Measurements from ENCODE around the gene RPS10. TPM values are rescaled to one million over a fixed set of nuclear protein-coding genes. Genes with fewer than 3 reads are reported as not detected.

The RPS10 gene
- polyA plus RNA-seq, 1 donor (not counting 4 experiments of a cell fraction or from before 2014, with no cell fraction given) = 2,818 TPM

DNA sequence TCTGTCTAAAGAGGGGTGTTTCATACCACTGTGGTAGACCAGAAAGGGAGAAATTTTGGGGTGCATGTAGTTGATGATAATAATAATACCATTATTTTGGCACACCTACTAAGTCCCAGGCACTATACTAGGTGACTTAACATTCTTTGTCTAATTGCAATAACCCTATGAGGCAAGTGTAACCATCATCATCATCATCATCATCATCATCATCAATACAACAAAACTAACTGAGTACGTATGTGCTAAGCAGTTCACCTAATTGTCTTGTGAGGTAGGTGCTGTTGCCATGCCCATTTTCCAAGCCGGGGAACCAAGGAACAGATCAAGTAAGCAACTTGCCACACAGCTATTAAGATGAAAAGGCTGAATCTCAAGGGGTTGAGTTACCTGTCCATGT is 37.4 kb upstream of the RPS10 start:
- no peaks in the 10 kb centered on the region for H3K9me3 ChIP-seq (ENCODE audit: control insufficient read depth, low read depth, low read length)
- H4K20me1 ChIP-seq (ENCODE audit: control insufficient read depth, extremely low read depth, insufficient read depth, low read length) = no peaks in the 10 kb centered on the region
- DNase-seq (ENCODE audit: low read depth, low spot score) = no peak
- H3K9ac ChIP-seq (ENCODE audit: control insufficient read depth, extremely low read depth, insufficient read depth, low read length) = no peak overlapping the region
- TF ChIP-seq EZH2 (IDR thresholded peaks at IDR 0.05; ENCODE audit: low read length) = no peak
- TF ChIP-seq, protein P1, sequence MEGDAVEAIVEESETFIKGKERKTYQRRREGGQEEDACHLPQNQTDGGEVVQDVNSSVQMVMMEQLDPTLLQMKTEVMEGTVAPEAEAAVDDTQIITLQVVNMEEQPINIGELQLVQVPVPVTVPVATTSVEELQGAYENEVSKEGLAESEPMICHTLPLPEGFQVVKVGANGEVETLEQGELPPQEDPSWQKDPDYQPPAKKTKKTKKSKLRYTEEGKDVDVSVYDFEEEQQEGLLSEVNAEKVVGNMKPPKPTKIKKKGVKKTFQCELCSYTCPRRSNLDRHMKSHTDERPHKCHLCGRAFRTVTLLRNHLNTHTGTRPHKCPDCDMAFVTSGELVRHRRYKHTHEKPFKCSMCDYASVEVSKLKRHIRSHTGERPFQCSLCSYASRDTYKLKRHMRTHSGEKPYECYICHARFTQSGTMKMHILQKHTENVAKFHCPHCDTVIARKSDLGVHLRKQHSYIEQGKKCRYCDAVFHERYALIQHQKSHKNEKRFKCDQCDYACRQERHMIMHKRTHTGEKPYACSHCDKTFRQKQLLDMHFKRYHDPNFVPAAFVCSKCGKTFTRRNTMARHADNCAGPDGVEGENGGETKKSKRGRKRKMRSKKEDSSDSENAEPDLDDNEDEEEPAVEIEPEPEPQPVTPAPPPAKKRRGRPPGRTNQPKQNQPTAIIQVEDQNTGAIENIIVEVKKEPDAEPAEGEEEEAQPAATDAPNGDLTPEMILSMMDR (optimal IDR thresholded peaks at IDR 0.05 in 1 of 3, IDR thresholded peaks at IDR 0.05 in 1 of 3, conservative IDR thresholded peaks at IDR 0.05 in 1 of 3; ENCODE audit: extremely low read depth in 1 of 3, insufficient read depth in 2 of 3, low read length in 3 of 3) = no peak
- H3K4me3 ChIP-seq (ENCODE audit: control insufficient read depth in 2 of 3, extremely low read depth in 1 of 3, insufficient read depth in 2 of 3, low read depth in 1 of 3, low read length in 3 of 3) = no peak overlapping the region
- no peaks in the 10 kb centered on the region for H3K9me1 ChIP-seq (ENCODE audit: control insufficient read depth, extremely low read depth, insufficient read depth, low read length)
- no peaks in the 10 kb centered on the region for H3K36me3 ChIP-seq (ENCODE audit: control insufficient read depth in 2 of 2, extremely low read depth in 1 of 2, insufficient read depth in 2 of 2, low read length in 2 of 2)
- FAIRE-seq = no peak
- H3K4me1 ChIP-seq (ENCODE audit: control insufficient read depth, extremely low read depth, insufficient read depth, low read length) = peaks cover 9% of the 10 kb centered on the region
- H3K27me3 ChIP-seq (ENCODE audit: control insufficient read depth, extremely low read depth, insufficient read depth, low read length) = peaks cover 17% of the 10 kb centered on the region
- dilution Hi-C loops (cut with MboI; ENCODE audit: extremely low pct_ligation_motif_present, low sequenced_read_pairs) = no loop called here
- H3K4me2 ChIP-seq (ENCODE audit: control insufficient read depth, extremely low read depth, insufficient read depth, low read depth, low read length) = no peak overlapping the region
- no peak overlapping the region for H3K27ac ChIP-seq (ENCODE audit: control insufficient read depth, insufficient read depth, low read length)
- H3K79me2 ChIP-seq (ENCODE audit: control insufficient read depth, insufficient read depth, low read length) = no peaks in the 10 kb centered on the region
- no peak overlapping the region for H2AFZ ChIP-seq (ENCODE audit: control insufficient read depth, low read length)

DNA sequence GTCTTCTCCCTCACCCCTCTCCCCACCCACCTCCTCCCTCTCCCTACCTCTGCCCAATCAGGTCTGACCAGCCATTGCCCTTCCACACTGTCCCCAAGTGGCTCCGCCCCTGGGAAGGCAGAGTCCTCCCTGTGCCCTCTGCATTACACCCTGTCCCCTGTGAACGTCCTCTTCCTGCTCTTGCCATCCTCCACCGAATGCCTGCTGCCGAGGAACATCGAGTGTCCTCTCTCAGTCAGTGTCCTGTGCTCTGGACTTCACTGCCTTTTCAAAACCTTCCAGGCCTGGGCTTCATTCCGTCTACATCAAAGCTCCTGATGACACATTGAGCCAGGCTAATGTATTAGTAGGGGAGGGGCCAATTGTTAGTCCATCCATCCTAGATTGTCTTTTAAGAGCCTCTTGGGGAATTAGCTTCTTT is 36.7 kb upstream of the RPS10 start:
- H4K20me1 ChIP-seq (ENCODE audit: control insufficient read depth, extremely low read depth, insufficient read depth, low read length) = no peaks in the 10 kb centered on the region
- dilution Hi-C loops (cut with MboI; ENCODE audit: extremely low pct_ligation_motif_present, low sequenced_read_pairs) = no loop called here
- no peaks in the 10 kb centered on the region for H3K36me3 ChIP-seq (ENCODE audit: control insufficient read depth in 2 of 2, extremely low read depth in 1 of 2, insufficient read depth in 2 of 2, low read length in 2 of 2)
- no peaks in the 10 kb centered on the region for H3K9me1 ChIP-seq (ENCODE audit: control insufficient read depth, extremely low read depth, insufficient read depth, low read length)
- TF ChIP-seq, protein P1 (optimal IDR thresholded peaks at IDR 0.05 in 1 of 3, IDR thresholded peaks at IDR 0.05 in 1 of 3, conservative IDR thresholded peaks at IDR 0.05 in 1 of 3; ENCODE audit: extremely low read depth in 1 of 3, insufficient read depth in 2 of 3, low read length in 3 of 3) = no peak
- TF ChIP-seq EZH2 (IDR thresholded peaks at IDR 0.05; ENCODE audit: low read length) = no peak
- no peak overlapping the region for H2AFZ ChIP-seq (ENCODE audit: control insufficient read depth, low read length)
- H3K4me3 ChIP-seq (ENCODE audit: control insufficient read depth in 2 of 3, extremely low read depth in 1 of 3, insufficient read depth in 2 of 3, low read depth in 1 of 3, low read length in 3 of 3) = no peak overlapping the region
- H3K4me2 ChIP-seq (ENCODE audit: control insufficient read depth, extremely low read depth, insufficient read depth, low read depth, low read length) = no peak overlapping the region
- peaks cover 9% of the 10 kb centered on the region for H3K4me1 ChIP-seq (ENCODE audit: control insufficient read depth, extremely low read depth, insufficient read depth, low read length)
- DNase-seq (ENCODE audit: low read depth, low spot score) (no peak), FAIRE-seq (no peak)
- no peaks in the 10 kb centered on the region for H3K79me2 ChIP-seq (ENCODE audit: control insufficient read depth, insufficient read depth, low read length)
- peaks cover 17% of the 10 kb centered on the region for H3K27me3 ChIP-seq (ENCODE audit: control insufficient read depth, extremely low read depth, insufficient read depth, low read length)
- H3K27ac ChIP-seq (ENCODE audit: control insufficient read depth, insufficient read depth, low read length) = no peak overlapping the region
- H3K9ac ChIP-seq (ENCODE audit: control insufficient read depth, extremely low read depth, insufficient read depth, low read length) = no peak overlapping the region
- no peaks in the 10 kb centered on the region for H3K9me3 ChIP-seq (ENCODE audit: control insufficient read depth, low read depth, low read length)

Data from keratinocyte (primary cell).